ENCODE measurements around the gene CRNN.

The CRNN gene

GRCh38 chr1:152413909-152414308 is at the start of gene CRNN:
Gene CRNN, minus strand, starts transcription at chr1:152414263. Its CDS starts 2,030 bp downstream, at chr1:152412233.
- DNase-seq: no peak

GRCh38 chr1:152462636-152463035 is 48.6 kb upstream of the CRNN start:
- no peak for DNase-seq

- DNase-seq: peak; percentile 70
These were observed 47.5 kb upstream of the CRNN start for GRCh38 chr1:152461544-152461943.

- no peak for DNase-seq
These were observed 46.5 kb upstream of the CRNN start for GRCh38 chr1:152460529-152460899.

- DNase-seq: peak; percentile 83
These were observed 45.8 kb upstream of the CRNN start for GRCh38 chr1:152459596-152460528.

GRCh38 chr1:152458384-152459185 is 44.5 kb upstream of the CRNN start:
- DNase-seq: peak; percentile 86

- no peak for DNase-seq
These were observed 43.5 kb upstream of the CRNN start for GRCh38 chr1:152457561-152457960.

GRCh38 chr1:152457071-152457470 is 43.0 kb upstream of the CRNN start:
- DNase-seq: no peak

- DNase-seq: no peak
These were observed 37.2 kb upstream of the CRNN start for GRCh38 chr1:152451254-152451653.

GRCh38 chr1:152449661-152450060 is 35.6 kb upstream of the CRNN start:
- no peak for DNase-seq

- DNase-seq: no peak
These were observed 34.4 kb upstream of the CRNN start for GRCh38 chr1:152448496-152448895.

- DNase-seq: no peak
These were observed 34.0 kb upstream of the CRNN start for GRCh38 chr1:152448095-152448494.

GRCh38 chr1:152447484-152447883 is 33.4 kb upstream of the CRNN start:
- DNase-seq: no peak

GRCh38 chr1:152444045-152444444 is 30.0 kb upstream of the CRNN start:
- no peak for DNase-seq

GRCh38 chr1:152442765-152443164 is 28.7 kb upstream of the CRNN start:
- DNase-seq: no peak

GRCh38 chr1:152442301-152442700 is 28.2 kb upstream of the CRNN start:
- DNase-seq: no peak

- no peak for DNase-seq
These were observed 27.7 kb upstream of the CRNN start for GRCh38 chr1:152441756-152442155.

GRCh38 chr1:152440635-152441471 is 26.8 kb upstream of the CRNN start:
- DNase-seq: peak; percentile 82

- DNase-seq: no peak
These were observed 22.8 kb upstream of the CRNN start for GRCh38 chr1:152436593-152437496.

- DNase-seq: no peak
These were observed 13.4 kb upstream of the CRNN start for GRCh38 chr1:152427458-152427857.

- no peak for DNase-seq
These were observed 12.7 kb upstream of the CRNN start for GRCh38 chr1:152426731-152427130.

- DNase-seq: no peak
These were observed 5.9 kb upstream of the CRNN start for GRCh38 chr1:152419917-152420316.
